ENCODE data around the gene KAT6B. TPM values are rescaled to one million over a fixed set of nuclear protein-coding genes. Genes with fewer than 3 reads are reported as not detected.

The KAT6B gene
- total RNA-seq, 1 donor from 2014 or later: 155 TPM

DNA sequence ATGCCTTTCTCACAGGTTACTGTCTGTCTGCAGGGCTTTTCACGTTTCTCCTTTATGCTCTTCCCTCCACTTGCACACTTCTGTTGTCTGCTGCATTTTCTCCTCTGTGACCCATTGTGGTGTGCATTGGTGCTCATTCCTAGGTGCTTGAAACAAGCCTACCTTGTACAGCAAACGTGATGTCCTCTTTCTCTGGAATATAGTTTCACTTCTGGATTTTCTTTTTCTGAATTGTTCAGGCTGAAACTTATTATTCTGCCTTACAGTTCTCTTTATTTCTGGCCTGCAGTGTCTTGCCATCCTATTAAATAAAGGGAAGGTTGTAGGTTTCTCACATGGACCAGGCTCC is 156.2 kb downstream of the KAT6B start:
- DNase-seq (ENCODE audit: low spot score in 2 of 2, unreplicated experiment in 2 of 2): no peak

DNA sequence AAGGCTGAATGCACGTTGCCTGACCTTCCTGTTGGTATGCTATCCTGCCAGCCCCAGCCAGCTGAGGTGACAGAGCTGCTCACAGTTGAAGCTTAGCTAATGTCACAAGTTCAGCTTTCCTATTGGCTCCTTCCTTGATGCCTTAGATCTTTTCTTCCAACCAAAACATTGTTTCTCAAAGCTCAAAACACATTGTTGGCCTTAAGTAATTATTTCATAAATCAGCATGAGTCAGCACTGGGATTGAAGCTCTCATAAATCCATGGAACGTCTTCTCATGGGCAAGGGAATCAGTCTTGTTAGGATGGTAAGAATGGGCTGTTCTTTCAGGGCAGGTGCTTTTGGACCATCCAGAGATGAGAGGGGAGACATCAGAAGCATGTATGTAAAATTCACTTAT is 157.0 kb downstream of the KAT6B start:
- peak overlapping the region; percentile 48 for H3K27ac Mint-ChIP-seq
- no peak for DNase-seq (ENCODE audit: low spot score in 2 of 2, unreplicated experiment in 2 of 2)
- TF ChIP-seq, protein P1, sequence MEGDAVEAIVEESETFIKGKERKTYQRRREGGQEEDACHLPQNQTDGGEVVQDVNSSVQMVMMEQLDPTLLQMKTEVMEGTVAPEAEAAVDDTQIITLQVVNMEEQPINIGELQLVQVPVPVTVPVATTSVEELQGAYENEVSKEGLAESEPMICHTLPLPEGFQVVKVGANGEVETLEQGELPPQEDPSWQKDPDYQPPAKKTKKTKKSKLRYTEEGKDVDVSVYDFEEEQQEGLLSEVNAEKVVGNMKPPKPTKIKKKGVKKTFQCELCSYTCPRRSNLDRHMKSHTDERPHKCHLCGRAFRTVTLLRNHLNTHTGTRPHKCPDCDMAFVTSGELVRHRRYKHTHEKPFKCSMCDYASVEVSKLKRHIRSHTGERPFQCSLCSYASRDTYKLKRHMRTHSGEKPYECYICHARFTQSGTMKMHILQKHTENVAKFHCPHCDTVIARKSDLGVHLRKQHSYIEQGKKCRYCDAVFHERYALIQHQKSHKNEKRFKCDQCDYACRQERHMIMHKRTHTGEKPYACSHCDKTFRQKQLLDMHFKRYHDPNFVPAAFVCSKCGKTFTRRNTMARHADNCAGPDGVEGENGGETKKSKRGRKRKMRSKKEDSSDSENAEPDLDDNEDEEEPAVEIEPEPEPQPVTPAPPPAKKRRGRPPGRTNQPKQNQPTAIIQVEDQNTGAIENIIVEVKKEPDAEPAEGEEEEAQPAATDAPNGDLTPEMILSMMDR (IDR thresholded peaks at IDR 0.05; ENCODE audit: unreplicated experiment): no peak
- H3K27me3 Mint-ChIP-seq (ENCODE audit: low read depth): no peaks in the 10 kb centered on the region
- peaks cover 20% of the 10 kb centered on the region for H3K4me1 Mint-ChIP-seq
- no peak overlapping the region for H3K4me3 Mint-ChIP-seq
- no peaks in the 10 kb centered on the region for H3K9me3 Mint-ChIP-seq
- H3K36me3 Mint-ChIP-seq: peaks cover 49% of the 10 kb centered on the region

More for the DNA sequence above, 156.2 kb downstream of the KAT6B start:
- peak overlapping the region; percentile 31 for H3K27ac Mint-ChIP-seq
- peaks cover 12% of the 10 kb centered on the region for H3K4me1 Mint-ChIP-seq
- no peak overlapping the region for H3K4me3 Mint-ChIP-seq
- no peaks in the 10 kb centered on the region for H3K9me3 Mint-ChIP-seq
- H3K27me3 Mint-ChIP-seq (ENCODE audit: low read depth): no peaks in the 10 kb centered on the region
- peaks cover 57% of the 10 kb centered on the region for H3K36me3 Mint-ChIP-seq
- TF ChIP-seq, protein P1 (IDR thresholded peaks at IDR 0.05; ENCODE audit: unreplicated experiment): no peak

DNA sequence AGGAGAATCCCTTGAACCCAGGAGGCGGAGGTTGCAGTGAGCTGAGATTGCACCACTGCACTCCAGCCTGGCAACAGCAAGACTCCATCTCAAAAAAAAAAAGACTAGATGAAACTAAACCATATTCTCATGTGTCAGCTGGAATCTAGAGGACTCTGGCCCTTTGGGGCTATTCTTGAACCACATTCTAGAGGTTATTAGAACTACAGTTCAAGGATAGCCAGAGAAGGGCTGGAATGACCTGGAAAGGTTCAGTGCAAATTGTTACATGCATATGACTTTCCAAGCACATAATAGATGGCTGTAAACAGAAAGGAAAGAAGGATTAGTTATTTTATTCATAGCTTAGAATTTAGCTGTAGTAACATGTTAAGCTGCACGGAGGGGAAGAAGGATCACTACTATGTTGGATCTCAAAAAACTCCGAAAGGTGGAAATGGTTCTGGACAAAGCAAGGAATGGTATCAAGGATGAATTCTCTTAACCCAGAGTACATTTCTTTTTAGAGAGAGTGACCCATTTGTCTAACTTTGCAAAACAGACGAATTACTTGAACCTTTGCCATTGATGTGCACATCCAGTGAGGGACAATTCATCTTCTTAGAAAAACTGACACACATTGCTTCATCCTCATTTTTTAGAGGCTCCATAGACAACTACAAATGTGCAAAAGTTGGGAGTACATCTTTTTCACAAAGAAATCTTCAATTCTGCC is 161.1 kb downstream of the KAT6B start:
- Mint-ChIP-seq H3K9me3 (no peaks in the 10 kb centered on the region), H3K4me3 (no peak overlapping the region), H3K27ac (peak overlapping the region; percentile 94), H3K36me3 (peaks cover 37% of the 10 kb centered on the region), H3K4me1 (peaks cover 44% of the 10 kb centered on the region), H3K27me3 (ENCODE audit: low read depth) (no peaks in the 10 kb centered on the region)
- DNase-seq (ENCODE audit: low spot score in 2 of 2, unreplicated experiment in 2 of 2): no peak
- TF ChIP-seq, protein P1 (IDR thresholded peaks at IDR 0.05; ENCODE audit: unreplicated experiment): no peak

DNA sequence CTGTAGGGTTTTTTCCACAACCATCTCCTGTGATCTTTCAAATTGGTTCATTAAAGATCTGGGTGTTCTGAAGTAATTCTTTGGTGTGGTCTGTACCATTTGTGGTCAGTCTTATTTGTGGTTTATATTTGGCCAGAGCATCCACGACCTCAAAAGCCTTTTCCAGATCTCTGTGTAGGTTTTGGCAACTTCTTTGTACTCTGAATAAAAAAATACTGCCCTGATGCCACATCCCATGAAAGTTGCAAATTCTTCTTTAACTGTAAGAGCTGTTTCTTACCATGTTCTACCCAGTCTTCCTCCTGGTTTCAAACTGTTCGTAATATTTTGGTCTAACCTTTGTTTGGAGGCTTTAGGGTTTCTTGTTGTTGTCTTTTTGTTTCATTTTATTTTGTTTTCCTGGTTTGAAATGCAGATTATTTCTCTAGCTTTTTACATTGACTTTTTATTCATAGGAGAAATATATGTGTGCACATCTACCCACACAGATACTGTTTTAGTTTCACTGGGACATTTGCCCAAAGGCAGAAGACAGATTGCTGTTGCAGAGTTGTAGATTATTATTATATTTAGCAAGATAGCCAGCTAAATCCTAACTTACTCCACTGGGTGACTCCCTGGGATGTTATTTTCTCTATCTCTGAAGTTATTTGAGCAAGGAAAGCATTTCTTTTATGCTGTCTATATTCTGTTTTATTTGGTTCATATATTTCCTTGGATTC is 161.8 kb downstream of the KAT6B start:
- Mint-ChIP-seq H3K36me3 (peaks cover 39% of the 10 kb centered on the region), H3K27me3 (ENCODE audit: low read depth) (no peaks in the 10 kb centered on the region), H3K4me3 (no peak overlapping the region), H3K27ac (peak overlapping the region; percentile 94), H3K4me1 (peaks cover 45% of the 10 kb centered on the region), H3K9me3 (no peaks in the 10 kb centered on the region)
- no peak for DNase-seq (ENCODE audit: low spot score in 2 of 2, unreplicated experiment in 2 of 2)
- TF ChIP-seq, protein P1 (IDR thresholded peaks at IDR 0.05; ENCODE audit: unreplicated experiment): no peak

DNA sequence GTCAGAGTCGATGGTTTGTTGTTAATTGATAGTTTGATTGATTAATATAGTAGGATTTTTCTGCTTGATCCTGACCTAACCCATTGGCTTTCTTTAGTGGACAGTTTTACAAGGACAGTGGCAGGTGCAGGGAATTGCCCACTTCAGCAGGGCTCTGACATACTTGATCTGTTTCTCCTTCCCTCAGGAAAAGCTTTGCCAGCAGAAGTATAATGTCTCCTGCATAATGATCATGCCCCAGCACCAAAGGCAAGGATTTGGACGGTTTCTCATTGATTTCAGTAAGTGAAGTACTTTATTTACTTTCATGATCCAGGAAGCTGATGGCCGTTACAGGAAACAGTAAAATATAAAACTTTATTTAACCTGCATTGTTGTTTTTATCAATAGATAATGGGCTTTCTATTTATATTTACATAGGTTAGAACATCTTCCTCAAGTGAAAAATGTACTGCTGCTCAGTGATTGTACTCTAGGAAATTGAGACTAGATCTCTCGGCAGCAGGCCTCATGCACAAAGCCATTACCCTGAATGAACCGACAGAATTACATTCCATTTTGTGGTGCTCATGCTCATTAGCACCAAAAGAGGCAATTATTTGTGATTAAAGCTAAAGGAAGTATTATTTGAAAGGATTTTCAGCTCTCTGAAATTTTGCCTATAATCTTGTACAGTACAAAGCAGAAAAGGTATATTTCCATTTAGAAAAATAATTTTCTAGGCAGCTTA is 162.6 kb downstream of the KAT6B start:
- Mint-ChIP-seq H3K27ac (peak overlapping the region; percentile 94), H3K9me3 (no peaks in the 10 kb centered on the region)
- no peak for DNase-seq (ENCODE audit: low spot score in 2 of 2, unreplicated experiment in 2 of 2)

More for the DNA sequence above, 162.6 kb downstream of the KAT6B start:
- Mint-ChIP-seq H3K36me3 (peaks cover 32% of the 10 kb centered on the region), H3K4me3 (no peak overlapping the region), H3K4me1 (peaks cover 46% of the 10 kb centered on the region), H3K27me3 (ENCODE audit: low read depth) (no peaks in the 10 kb centered on the region)
- TF ChIP-seq, protein P1 (IDR thresholded peaks at IDR 0.05; ENCODE audit: unreplicated experiment): no peak
